ENCODE results near the gene IRAK2.

DNA sequence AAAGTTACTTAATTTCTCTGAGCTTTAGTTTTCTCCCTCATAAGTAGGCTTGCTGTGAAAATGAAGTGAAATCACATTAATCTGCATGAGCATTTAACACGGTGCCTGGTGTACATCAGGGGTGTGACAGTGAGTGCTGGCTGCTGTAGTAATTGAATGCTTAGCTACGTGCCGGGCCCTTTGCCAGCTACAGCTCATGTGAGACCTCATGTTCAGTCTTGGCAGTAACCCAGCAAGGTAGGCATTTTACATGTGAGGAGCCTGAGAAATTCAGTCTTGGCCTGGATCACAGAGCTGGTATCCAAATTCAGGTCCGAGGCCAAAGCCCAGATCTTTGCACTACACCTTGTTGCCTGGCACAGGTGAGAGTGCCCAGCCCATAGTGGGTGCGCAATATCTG, 118.9 kb downstream of the IRAK2 start:
- TF ChIP-seq TP53 (CRISPR knock-in tag; IDR thresholded peaks at IDR 0.05): no peak
- no peak for TF ChIP-seq KDM5A (IDR thresholded peaks at IDR 0.05)
- TF ChIP-seq, protein P1, sequence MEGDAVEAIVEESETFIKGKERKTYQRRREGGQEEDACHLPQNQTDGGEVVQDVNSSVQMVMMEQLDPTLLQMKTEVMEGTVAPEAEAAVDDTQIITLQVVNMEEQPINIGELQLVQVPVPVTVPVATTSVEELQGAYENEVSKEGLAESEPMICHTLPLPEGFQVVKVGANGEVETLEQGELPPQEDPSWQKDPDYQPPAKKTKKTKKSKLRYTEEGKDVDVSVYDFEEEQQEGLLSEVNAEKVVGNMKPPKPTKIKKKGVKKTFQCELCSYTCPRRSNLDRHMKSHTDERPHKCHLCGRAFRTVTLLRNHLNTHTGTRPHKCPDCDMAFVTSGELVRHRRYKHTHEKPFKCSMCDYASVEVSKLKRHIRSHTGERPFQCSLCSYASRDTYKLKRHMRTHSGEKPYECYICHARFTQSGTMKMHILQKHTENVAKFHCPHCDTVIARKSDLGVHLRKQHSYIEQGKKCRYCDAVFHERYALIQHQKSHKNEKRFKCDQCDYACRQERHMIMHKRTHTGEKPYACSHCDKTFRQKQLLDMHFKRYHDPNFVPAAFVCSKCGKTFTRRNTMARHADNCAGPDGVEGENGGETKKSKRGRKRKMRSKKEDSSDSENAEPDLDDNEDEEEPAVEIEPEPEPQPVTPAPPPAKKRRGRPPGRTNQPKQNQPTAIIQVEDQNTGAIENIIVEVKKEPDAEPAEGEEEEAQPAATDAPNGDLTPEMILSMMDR (IDR thresholded peaks at IDR 0.05): no peak
- TF ChIP-seq MYC (IDR thresholded peaks at IDR 0.05; ENCODE audit: borderline replicate concordance, low read length): no peak
- TF ChIP-seq RCOR1 (IDR thresholded peaks at IDR 0.05; ENCODE audit: low read depth, low read length): no peak
- TF ChIP-seq NR3C1 (IDR thresholded peaks at IDR 0.05): no peak
- TF ChIP-seq MAFK (IDR thresholded peaks at IDR 0.05; ENCODE audit: partially characterized antibody): no peak
- no peak for TF ChIP-seq EP300 (IDR thresholded peaks at IDR 0.05)
- TF ChIP-seq, protein P2, sequence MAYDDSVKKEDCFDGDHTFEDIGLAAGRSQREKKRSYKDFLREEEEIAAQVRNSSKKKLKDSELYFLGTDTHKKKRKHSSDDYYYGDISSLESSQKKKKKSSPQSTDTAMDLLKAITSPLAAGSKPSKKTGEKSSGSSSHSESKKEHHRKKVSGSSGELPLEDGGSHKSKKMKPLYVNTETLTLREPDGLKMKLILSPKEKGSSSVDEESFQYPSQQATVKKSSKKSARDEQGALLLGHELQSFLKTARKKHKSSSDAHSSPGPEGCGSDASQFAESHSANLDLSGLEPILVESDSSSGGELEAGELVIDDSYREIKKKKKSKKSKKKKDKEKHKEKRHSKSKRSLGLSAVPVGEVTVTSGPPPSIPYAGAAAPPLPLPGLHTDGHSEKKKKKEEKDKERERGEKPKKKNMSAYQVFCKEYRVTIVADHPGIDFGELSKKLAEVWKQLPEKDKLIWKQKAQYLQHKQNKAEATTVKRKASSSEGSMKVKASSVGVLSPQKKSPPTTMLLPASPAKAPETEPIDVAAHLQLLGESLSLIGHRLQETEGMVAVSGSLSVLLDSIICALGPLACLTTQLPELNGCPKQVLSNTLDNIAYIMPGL (CRISPR knock-in tag; IDR thresholded peaks at IDR 0.05; ENCODE audit: borderline replicate concordance): no peak

Measured in A549 (cell line).